ENCODE results near the gene HCN4. TPM values are rescaled to one million over a fixed set of nuclear protein-coding genes. Genes with fewer than 3 reads are reported as not detected.
A peak's percentile ranks its signal among the peaks of the same experiment; 100 is the strongest.

HCN4 gene
- total and polyA plus RNA-seq, 4 experiments from 2014 or later, result not detected

GRCh38 chr15:73345658-73346057 is 23.1 kb downstream of the HCN4 start:
- no peaks in the 10 kb centered on the region for H3K36me3 Mint-ChIP-seq
- Histone ChIP-seq H3K4me1 (ENCODE audit: insufficient read depth, low read length) (no peaks in the 10 kb centered on the region), H3K27ac (ENCODE audit: low read depth, low read length) (no peak overlapping the region), H3K27me3 (ENCODE audit: insufficient read depth, low read length) (no peaks in the 10 kb centered on the region), H3K4me3 (ENCODE audit: low read length in 2 of 2) (no peak overlapping the region), H3K9me3 (ENCODE audit: control insufficient read depth in 1 of 2, low read length in 2 of 2) (no peaks in the 10 kb centered on the region), H3K36me3 (ENCODE audit: insufficient read depth, low read length) (no peaks in the 10 kb centered on the region)
- H3K4me1 Mint-ChIP-seq, result no peaks in the 10 kb centered on the region
- no peak overlapping the region for H3K4me3 Mint-ChIP-seq
- ChIA-PET POLR2A (ENCODE audit: partially characterized antibody) (no interaction called here), CTCF (ENCODE audit: partially characterized antibody) (no interaction called here)
- H3K27me3 Mint-ChIP-seq, result peaks cover 2 to 7% of the 10 kb centered on the region in 2 donors
- intact Hi-C loops (cut with micrococcal nuclease), result no loop called here
- H3K9me3 Mint-ChIP-seq, result peaks cover 0 to 13% (median 6%) of the 10 kb centered on the region in 8 donors
- no peak for DNase-seq
- H3K27ac Mint-ChIP-seq, result no peak overlapping the region

- Mint-ChIP-seq H3K27ac (no peak overlapping the region), H3K9me3 (peaks cover 0 to 13% (median 5%) of the 10 kb centered on the region in 8 donors), H3K4me3 (no peak overlapping the region), H3K4me1 (no peaks in the 10 kb centered on the region), H3K36me3 (no peaks in the 10 kb centered on the region), H3K27me3 (peaks cover 2 to 7% of the 10 kb centered on the region in 2 donors)
- intact Hi-C loops (cut with micrococcal nuclease), result no loop called here
- H3K4me1 ChIP-seq (ENCODE audit: insufficient read depth, low read length), result no peaks in the 10 kb centered on the region
- CTCF ChIA-PET (ENCODE audit: partially characterized antibody), result no interaction called here
- H3K27me3 ChIP-seq (ENCODE audit: insufficient read depth, low read length), result no peaks in the 10 kb centered on the region
- DNase-seq, result no peak
- no peaks in the 10 kb centered on the region for H3K36me3 ChIP-seq (ENCODE audit: insufficient read depth, low read length)
- POLR2A ChIA-PET (ENCODE audit: partially characterized antibody), result no interaction called here
- no peak overlapping the region for H3K4me3 ChIP-seq (ENCODE audit: low read length in 2 of 2)
- H3K27ac ChIP-seq (ENCODE audit: low read depth, low read length), result no peak overlapping the region
- H3K9me3 ChIP-seq (ENCODE audit: control insufficient read depth in 1 of 2, low read length in 2 of 2), result no peaks in the 10 kb centered on the region
Observed at GRCh38 chr15:73344056-73344455, 24.7 kb downstream of the HCN4 start.

DNA sequence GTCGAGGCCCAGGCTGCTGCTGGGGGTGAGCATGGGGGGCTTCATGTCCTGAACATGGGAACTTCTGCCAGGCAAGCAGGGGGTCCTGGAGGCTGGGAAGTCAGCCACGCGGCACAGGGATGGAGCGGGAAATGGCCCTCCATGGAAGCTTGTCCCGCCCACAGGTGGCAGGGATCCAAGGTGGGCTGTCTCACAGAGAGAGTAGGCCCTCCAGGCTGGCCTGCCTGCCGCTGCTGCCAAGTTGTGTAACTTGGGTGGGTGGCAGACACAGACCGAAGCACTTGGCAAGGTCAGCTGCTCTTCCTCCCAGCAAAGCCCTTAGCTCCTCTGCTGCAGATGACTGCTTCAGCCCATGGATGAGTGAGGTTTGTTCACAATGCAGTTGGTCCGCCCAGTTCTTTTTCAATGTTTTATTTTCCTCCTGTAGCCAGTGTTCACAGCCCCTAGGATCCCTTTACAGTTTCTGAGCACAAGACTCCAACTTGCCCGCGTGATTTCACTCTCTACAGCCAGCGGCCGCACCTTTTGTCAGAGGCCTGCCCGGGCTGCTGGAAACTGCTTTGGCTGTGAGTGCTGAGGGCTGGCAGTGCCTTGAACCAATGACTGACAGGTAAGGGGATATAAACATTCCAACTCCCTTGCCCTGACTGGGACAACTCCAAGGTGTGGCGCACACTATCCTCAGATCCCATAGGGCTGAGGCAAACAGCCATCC is 26.7 kb downstream of the HCN4 start:
- intact Hi-C loops (cut with micrococcal nuclease), result no loop called here
- Mint-ChIP-seq H3K9me3 (peaks cover 0 to 13% (median 2%) of the 10 kb centered on the region in 8 donors), H3K36me3 (no peaks in the 10 kb centered on the region), H3K27me3 (peaks cover 0 to 12% of the 10 kb centered on the region in 2 donors), H3K4me3 (no peak overlapping the region), H3K4me1 (no peaks in the 10 kb centered on the region), H3K27ac (no peak overlapping the region)
- POLR2A ChIA-PET (ENCODE audit: partially characterized antibody), result no interaction called here
- no peaks in the 10 kb centered on the region for H3K36me3 ChIP-seq (ENCODE audit: insufficient read depth, low read length)
- DNase-seq, result no peak
- CTCF ChIA-PET (ENCODE audit: partially characterized antibody), result no interaction called here
- H3K4me1 ChIP-seq (ENCODE audit: insufficient read depth, low read length), result no peaks in the 10 kb centered on the region
- no peak overlapping the region for H3K4me3 ChIP-seq (ENCODE audit: low read length in 2 of 2)
- H3K27me3 ChIP-seq (ENCODE audit: insufficient read depth, low read length), result no peaks in the 10 kb centered on the region
- H3K9me3 ChIP-seq (ENCODE audit: control insufficient read depth in 1 of 2, low read length in 2 of 2), result no peaks in the 10 kb centered on the region
- no peak overlapping the region for H3K27ac ChIP-seq (ENCODE audit: low read depth, low read length)

- Mint-ChIP-seq H3K4me1 (no peaks in the 10 kb centered on the region), H3K4me3 (no peak overlapping the region), H3K27ac (no peak overlapping the region), H3K36me3 (no peaks in the 10 kb centered on the region), H3K27me3 (peaks cover 2 to 12% of the 10 kb centered on the region in 2 donors), H3K9me3 (peaks cover 0 to 13% (median 2%) of the 10 kb centered on the region in 8 donors)
- Histone ChIP-seq H3K27me3 (ENCODE audit: insufficient read depth, low read length) (no peaks in the 10 kb centered on the region), H3K4me1 (ENCODE audit: insufficient read depth, low read length) (no peaks in the 10 kb centered on the region), H3K9me3 (ENCODE audit: control insufficient read depth in 1 of 2, low read length in 2 of 2) (no peaks in the 10 kb centered on the region), H3K36me3 (ENCODE audit: insufficient read depth, low read length) (no peaks in the 10 kb centered on the region), H3K27ac (ENCODE audit: low read depth, low read length) (no peak overlapping the region), H3K4me3 (ENCODE audit: low read length in 2 of 2) (no peak overlapping the region)
- CTCF ChIA-PET (ENCODE audit: partially characterized antibody), result no interaction called here
- intact Hi-C loops (cut with micrococcal nuclease), result no loop called here
- POLR2A ChIA-PET (ENCODE audit: partially characterized antibody), result no interaction called here
- no peak for DNase-seq
Observed at GRCh38 chr15:73340502-73341192, 28.1 kb downstream of the HCN4 start.

DNA sequence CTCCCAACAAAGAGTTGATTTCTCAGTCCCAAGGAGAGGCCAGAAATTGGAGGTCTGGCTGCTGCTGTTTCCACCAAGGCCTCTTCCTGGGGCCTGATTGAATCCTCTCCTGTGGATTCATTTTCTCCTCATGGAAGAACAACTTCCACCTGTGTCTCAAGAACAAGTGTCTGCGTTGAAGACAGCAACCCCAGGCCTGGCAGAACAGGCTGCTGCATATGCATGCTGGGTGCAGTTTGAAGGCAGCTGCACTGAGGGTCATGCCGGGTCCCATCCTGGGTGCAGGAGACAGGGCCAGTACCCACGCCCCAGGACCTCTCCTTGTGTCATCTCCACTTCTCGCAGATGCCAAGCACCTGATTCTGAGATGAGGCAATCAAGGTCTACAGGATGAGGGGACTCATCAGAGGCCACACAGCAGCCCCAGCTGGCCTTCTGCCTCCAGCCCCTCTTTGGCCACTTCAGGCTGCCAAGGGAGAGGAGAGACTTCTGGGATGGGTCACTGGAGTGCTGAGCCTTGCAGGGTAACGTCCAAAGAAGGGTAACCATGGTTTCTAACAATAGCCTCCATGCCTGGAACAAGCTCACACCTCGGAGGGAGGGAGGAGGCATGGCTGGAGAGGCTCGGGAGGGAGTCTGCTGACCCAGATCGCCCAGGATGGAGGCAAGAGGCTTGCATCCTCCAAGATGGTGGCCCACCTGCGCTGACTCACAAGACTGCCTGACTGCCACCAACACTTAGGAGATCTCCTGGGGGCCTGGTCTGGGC is 30.0 kb downstream of the HCN4 start:
- Mint-ChIP-seq H3K4me3 (no peak overlapping the region), H3K27me3 (peaks cover 2 to 12% of the 10 kb centered on the region in 2 donors), H3K4me1 (no peaks in the 10 kb centered on the region), H3K9me3 (peaks cover 0 to 13% (median 2%) of the 10 kb centered on the region in 8 donors), H3K27ac (no peak overlapping the region), H3K36me3 (no peaks in the 10 kb centered on the region)
- Histone ChIP-seq H3K36me3 (ENCODE audit: insufficient read depth, low read length) (no peaks in the 10 kb centered on the region), H3K4me1 (ENCODE audit: insufficient read depth, low read length) (no peaks in the 10 kb centered on the region), H3K27ac (ENCODE audit: low read depth, low read length) (no peak overlapping the region), H3K4me3 (ENCODE audit: low read length in 2 of 2) (no peak overlapping the region), H3K9me3 (ENCODE audit: control insufficient read depth in 1 of 2, low read length in 2 of 2) (no peaks in the 10 kb centered on the region), H3K27me3 (ENCODE audit: insufficient read depth, low read length) (no peaks in the 10 kb centered on the region)
- ChIA-PET POLR2A (ENCODE audit: partially characterized antibody) (no interaction called here), CTCF (ENCODE audit: partially characterized antibody) (interaction anchor here (1.3 kb wide), 1 partner anchor 10 kb away, joined by 3 read pairs; no protein-coding TSS in a partner anchor)
- intact Hi-C loops (cut with micrococcal nuclease), result no loop called here
- DNase-seq, result no peak

- Histone ChIP-seq H3K4me3 (ENCODE audit: low read length in 2 of 2) (no peak overlapping the region), H3K36me3 (ENCODE audit: insufficient read depth, low read length) (no peaks in the 10 kb centered on the region), H3K27ac (ENCODE audit: low read depth, low read length) (no peak overlapping the region), H3K27me3 (ENCODE audit: insufficient read depth, low read length) (no peaks in the 10 kb centered on the region), H3K4me1 (ENCODE audit: insufficient read depth, low read length) (no peaks in the 10 kb centered on the region), H3K9me3 (ENCODE audit: control insufficient read depth in 1 of 2, low read length in 2 of 2) (no peaks in the 10 kb centered on the region)
- intact Hi-C loops (cut with micrococcal nuclease), result no loop called here
- Mint-ChIP-seq H3K4me1 (no peaks in the 10 kb centered on the region), H3K27me3 (peaks cover 2 to 12% of the 10 kb centered on the region in 2 donors), H3K4me3 (no peak overlapping the region), H3K27ac (peak overlapping the region in 1 of 7 donors; percentile 25), H3K9me3 (peaks cover 0 to 8% (median 0%) of the 10 kb centered on the region in 8 donors), H3K36me3 (no peaks in the 10 kb centered on the region)
- no peak for DNase-seq
- CTCF ChIA-PET (ENCODE audit: partially characterized antibody), result no interaction called here
- POLR2A ChIA-PET (ENCODE audit: partially characterized antibody), result no interaction called here
Observed at GRCh38 chr15:73338058-73338457, 30.7 kb downstream of the HCN4 start.

- Histone ChIP-seq H3K9me3 (ENCODE audit: control insufficient read depth in 1 of 2, low read length in 2 of 2) (no peaks in the 10 kb centered on the region), H3K27ac (ENCODE audit: low read depth, low read length) (no peak overlapping the region), H3K4me1 (ENCODE audit: insufficient read depth, low read length) (no peaks in the 10 kb centered on the region), H3K36me3 (ENCODE audit: insufficient read depth, low read length) (no peaks in the 10 kb centered on the region), H3K27me3 (ENCODE audit: insufficient read depth, low read length) (no peaks in the 10 kb centered on the region), H3K4me3 (ENCODE audit: low read length in 2 of 2) (no peak overlapping the region)
- CTCF ChIA-PET (ENCODE audit: partially characterized antibody), result no interaction called here
- Mint-ChIP-seq H3K9me3 (peaks cover 0 to 3% (median 0%) of the 10 kb centered on the region in 8 donors), H3K4me3 (no peak overlapping the region), H3K36me3 (no peaks in the 10 kb centered on the region), H3K4me1 (no peaks in the 10 kb centered on the region), H3K27me3 (peaks cover 2 to 6% of the 10 kb centered on the region in 2 donors), H3K27ac (no peak overlapping the region)
- POLR2A ChIA-PET (ENCODE audit: partially characterized antibody), result no interaction called here
- DNase-seq, result no peak
- intact Hi-C loops (cut with micrococcal nuclease), result no loop called here
Observed at GRCh38 chr15:73337187-73337586, 31.6 kb downstream of the HCN4 start.
